Adipocyte (in vitro differentiated cells): ENCODE data around the gene TUBG2.
A peak's percentile ranks its signal among the peaks of the same experiment; 100 is the strongest.
"Not testable (repeated sequence)": the region's sequence is repeated elsewhere in the genome, so short reads cannot be mapped to it uniquely, and the experiment has no call there.

ENCODE experiments used
- DNase-seq: peaks from one replicate; pipeline ENCODE4 v3.0.0-alpha.2; 2015; ENCODE audit warnings: low read depth
- H3K27me3 ChIP-seq: replicated peaks from 2 replicates; pipeline ENCODE4 v1.7.0; 2013; ENCODE audit warnings: mild to moderate bottlenecking, low read length, moderate library complexity; ENCODE audit not compliant: control insufficient read depth, insufficient read depth
- H3K36me3 ChIP-seq: 2 replicates; pipeline ENCODE4 v1.7.0; 2013; ENCODE audit warnings: low read length, mild to moderate bottlenecking, moderate library complexity; ENCODE audit not compliant: control insufficient read depth, insufficient read depth, severe bottlenecking
- H3K4me1 ChIP-seq: 2 replicates; pipeline ENCODE4 v1.7.0; 2013; ENCODE audit warnings: mild to moderate bottlenecking, low read length, moderate library complexity; ENCODE audit not compliant: control insufficient read depth, insufficient read depth
- H3K4me3 ChIP-seq: 2 replicates; pipeline ENCODE4 v1.7.0; 2013; ENCODE audit warnings: mild to moderate bottlenecking, low read length, moderate library complexity
- H3K9ac ChIP-seq: 2 replicates; pipeline ENCODE4 v1.7.0; 2013; ENCODE audit warnings: mild to moderate bottlenecking, low read length, moderate library complexity
- H3K9me3 ChIP-seq: 2 replicates; pipeline ENCODE4 v1.7.0; 2013; ENCODE audit warnings: mild to moderate bottlenecking, low read length, moderate library complexity; ENCODE audit not compliant: control insufficient read depth

TUBG2 gene

GRCh38 chr17:42659079-42659931, at the start of gene TUBG2:
Gene TUBG2, plus strand, starts transcription at chr17:42659284. Its CDS starts 220 bp downstream, at chr17:42659504.
- DNase-seq: peak; percentile 94
- Histone ChIP-seq H3K9ac (peak within 1 kb of the TSS; percentile 86), H3K27me3 (no peaks in the 10 kb centered on the region), H3K4me3 (peak within 1 kb of the TSS; percentile 88), H3K9me3 (no peaks in the 10 kb centered on the region), H3K4me1 (peaks cover 14% of the 10 kb centered on the region), H3K36me3 (peaks cover 9% of the 10 kb centered on the region)

- H3K4me3 ChIP-seq: peak overlapping the region; percentile 95
- DNase-seq, H3K27me3 ChIP-seq, H3K9me3 ChIP-seq: not testable (repeated sequence)
- peak overlapping the region; percentile 84 for H3K9ac ChIP-seq
- H3K4me1 ChIP-seq: peaks cover 12% of the 10 kb centered on the region
- peaks cover 34% of the 10 kb centered on the region for H3K36me3 ChIP-seq
These were observed 49.0 kb upstream of the TUBG2 start for GRCh38 chr17:42609814-42610801.

- Histone ChIP-seq H3K36me3 (peaks cover 44% of the 10 kb centered on the region), H3K9me3 (no peaks in the 10 kb centered on the region), H3K27me3 (no peaks in the 10 kb centered on the region), H3K4me1 (peaks cover 12% of the 10 kb centered on the region), H3K4me3 (no peak overlapping the region), H3K9ac (no peak overlapping the region)
- DNase-seq: no peak
These were observed 47.1 kb upstream of the TUBG2 start for GRCh38 chr17:42612013-42612412.

- Histone ChIP-seq H3K36me3 (peaks cover 44% of the 10 kb centered on the region), H3K27me3 (no peaks in the 10 kb centered on the region)
- DNase-seq: no peak
These were observed 45.3 kb upstream of the TUBG2 start for GRCh38 chr17:42613699-42614295.

GRCh38 chr17:42617956-42618431, 41.1 kb upstream of the TUBG2 start:
- H3K9ac ChIP-seq: no peak overlapping the region
- H3K9me3 ChIP-seq: no peaks in the 10 kb centered on the region
- H3K36me3 ChIP-seq: peaks cover 30% of the 10 kb centered on the region
- no peaks in the 10 kb centered on the region for H3K27me3 ChIP-seq
- DNase-seq: no peak
- peaks cover 6% of the 10 kb centered on the region for H3K4me1 ChIP-seq
- no peak overlapping the region for H3K4me3 ChIP-seq

More at GRCh38 chr17:42613699-42614295, 45.3 kb upstream of the TUBG2 start:
- Histone ChIP-seq H3K4me3 (no peak overlapping the region), H3K9me3 (no peaks in the 10 kb centered on the region), H3K9ac (no peak overlapping the region), H3K4me1 (peaks cover 10% of the 10 kb centered on the region)

- Histone ChIP-seq H3K9ac (no peak overlapping the region), H3K36me3 (peaks cover 24% of the 10 kb centered on the region), H3K4me1 (peaks cover 6% of the 10 kb centered on the region), H3K27me3 (no peaks in the 10 kb centered on the region), H3K4me3 (no peak overlapping the region), H3K9me3 (no peaks in the 10 kb centered on the region)
- no peak for DNase-seq
These were observed 40.5 kb upstream of the TUBG2 start for GRCh38 chr17:42618442-42619150.

- not testable (repeated sequence) for H3K4me1 ChIP-seq, H3K4me3 ChIP-seq
These were observed 37.1 kb upstream of the TUBG2 start for GRCh38 chr17:42621987-42622386.

GRCh38 chr17:42623271-42623670, 35.8 kb upstream of the TUBG2 start:
- no peak for DNase-seq
- Histone ChIP-seq H3K4me1 (peaks cover 4% of the 10 kb centered on the region), H3K27me3 (no peaks in the 10 kb centered on the region)

More at GRCh38 chr17:42621987-42622386, 37.1 kb upstream of the TUBG2 start:
- H3K27me3 ChIP-seq, DNase-seq, H3K9ac ChIP-seq, H3K9me3 ChIP-seq, H3K36me3 ChIP-seq: not testable (repeated sequence)

GRCh38 chr17:42623732-42624596, 35.1 kb upstream of the TUBG2 start:
- H3K4me1 ChIP-seq: no peaks in the 10 kb centered on the region
- H3K36me3 ChIP-seq: no peaks in the 10 kb centered on the region
- H3K27me3 ChIP-seq: no peaks in the 10 kb centered on the region
- no peak overlapping the region for H3K9ac ChIP-seq
- no peaks in the 10 kb centered on the region for H3K9me3 ChIP-seq
- no peak for DNase-seq
- no peak overlapping the region for H3K4me3 ChIP-seq

More at GRCh38 chr17:42623271-42623670, 35.8 kb upstream of the TUBG2 start:
- Histone ChIP-seq H3K9me3 (no peaks in the 10 kb centered on the region), H3K9ac (no peak overlapping the region), H3K4me3 (no peak overlapping the region), H3K36me3 (no peaks in the 10 kb centered on the region)
